Gastroesophageal sphincter (tissue), 3 donors: ENCODE measurements around the gene SPC25.

Source experiments
- EP300 ChIP-seq: sonication (generic); formaldehyde crosslinking; IDR thresholded peaks from one replicate; pipeline ENCODE4 v1.6.1; 2017; ENCODE audit warnings: antibody characterized with exemption, mild to moderate bottlenecking
- POLR2A ChIP-seq, 2 donors: fragments of 450-650 bp; IDR thresholded peaks; one replicate each; pipeline ENCODE4 v1.6.1; 2017; ENCODE audit warnings: antibody characterized with exemption in 2 of 2, mild to moderate bottlenecking in 2 of 2, moderate library complexity in 1 of 2
- POLR2AphosphoS5 ChIP-seq: sonication (generic); formaldehyde crosslinking; IDR thresholded peaks from one replicate; pipeline ENCODE4 v1.6.1; 2017; ENCODE audit warnings: antibody characterized with exemption
- TF ChIP-seq, protein P1 (sequence below), 4 experiments: fragments of 200-600 bp in 2 of 4; fragments of 450-650 bp in 2 of 4; sonication (generic) in 1 of 4; IDR thresholded peaks; one replicate each; pipeline ENCODE4 v1.5.1; 2017 to 2019; ENCODE audit warnings: antibody characterized with exemption in 4 of 4, mild to moderate bottlenecking in 2 of 4, moderate library complexity in 2 of 4

GRCh38 chr2:168889635-168890005, 610 bp downstream of the SPC25 start:
- no peak for TF ChIP-seq POLR2AphosphoS5
- no peak for TF ChIP-seq POLR2A (IDR thresholded peaks at IDR 0.05)
- TF ChIP-seq, protein P1, sequence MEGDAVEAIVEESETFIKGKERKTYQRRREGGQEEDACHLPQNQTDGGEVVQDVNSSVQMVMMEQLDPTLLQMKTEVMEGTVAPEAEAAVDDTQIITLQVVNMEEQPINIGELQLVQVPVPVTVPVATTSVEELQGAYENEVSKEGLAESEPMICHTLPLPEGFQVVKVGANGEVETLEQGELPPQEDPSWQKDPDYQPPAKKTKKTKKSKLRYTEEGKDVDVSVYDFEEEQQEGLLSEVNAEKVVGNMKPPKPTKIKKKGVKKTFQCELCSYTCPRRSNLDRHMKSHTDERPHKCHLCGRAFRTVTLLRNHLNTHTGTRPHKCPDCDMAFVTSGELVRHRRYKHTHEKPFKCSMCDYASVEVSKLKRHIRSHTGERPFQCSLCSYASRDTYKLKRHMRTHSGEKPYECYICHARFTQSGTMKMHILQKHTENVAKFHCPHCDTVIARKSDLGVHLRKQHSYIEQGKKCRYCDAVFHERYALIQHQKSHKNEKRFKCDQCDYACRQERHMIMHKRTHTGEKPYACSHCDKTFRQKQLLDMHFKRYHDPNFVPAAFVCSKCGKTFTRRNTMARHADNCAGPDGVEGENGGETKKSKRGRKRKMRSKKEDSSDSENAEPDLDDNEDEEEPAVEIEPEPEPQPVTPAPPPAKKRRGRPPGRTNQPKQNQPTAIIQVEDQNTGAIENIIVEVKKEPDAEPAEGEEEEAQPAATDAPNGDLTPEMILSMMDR (IDR thresholded peaks at IDR 0.05) = no peak
- no peak for TF ChIP-seq EP300
